MM.1S (cell line): Measurements from ENCODE around the gene STX16.
"Not testable (repeated sequence)": the region's sequence is repeated elsewhere in the genome, so short reads cannot be mapped to it uniquely, and the experiment has no call there.

ENCODE experiments used
- DNase-seq: peaks from one replicate; pipeline ENCODE4 v3.0.0-alpha.2; 2015
- H2AFZ ChIP-seq: fragments of 300-600 bp; sonication (generic); 2 replicates; pipeline ENCODE4 v1.6.0; 2016; ENCODE audit warnings: antibody characterized with exemption, low read length
- H3F3A ChIP-seq: fragments of 300-600 bp; sonication (generic); 2 replicates; pipeline ENCODE4 v1.6.1; 2016; ENCODE audit warnings: mild to moderate bottlenecking, antibody characterized with exemption, low read length, moderate library complexity, mixed read lengths; ENCODE audit not compliant: insufficient read depth
- H3K27ac ChIP-seq: fragments of 300-600 bp; sonication (generic); 2 replicates; pipeline ENCODE4 v1.5.1; 2016; ENCODE audit warnings: mild to moderate bottlenecking, low read length
- H3K27me3 ChIP-seq: fragments of 300-600 bp; sonication (generic); replicated peaks from 2 replicates; pipeline ENCODE4 v1.6.0; 2016; ENCODE audit warnings: low read length; ENCODE audit not compliant: insufficient read depth
- H3K36me3 ChIP-seq: fragments of 300-600 bp; sonication (generic); replicated peaks from 2 replicates; pipeline ENCODE4 v1.6.1; 2016; ENCODE audit warnings: mild to moderate bottlenecking, low read length, mixed read lengths; ENCODE audit not compliant: insufficient read depth
- H3K4me1 ChIP-seq: fragments of 300-600 bp; sonication (generic); 2 replicates; pipeline ENCODE4 v1.6.1; 2016; ENCODE audit warnings: low read length, mixed read lengths
- H3K4me2 ChIP-seq: fragments of 300-600 bp; sonication (generic); 2 replicates; pipeline ENCODE4 v1.6.0; 2016; ENCODE audit warnings: low read depth, low read length
- H3K4me3 ChIP-seq: fragments of 300-600 bp; sonication (generic); 2 replicates; pipeline ENCODE4 v1.5.1; 2016; ENCODE audit warnings: low read length, mixed read lengths
- H3K79me2 ChIP-seq: fragments of 300-600 bp; sonication (generic); 2 replicates; pipeline ENCODE4 v1.6.1; 2016; ENCODE audit warnings: mixed run types, low read length, mixed read lengths
- H3K9ac ChIP-seq: fragments of 300-600 bp; sonication (generic); 2 replicates; pipeline ENCODE4 v1.6.1; 2016; ENCODE audit warnings: low read length, mixed read lengths
- H3K9me2 ChIP-seq: fragments of 300-600 bp; sonication (generic); replicated peaks from 2 replicates; pipeline ENCODE4 v1.6.1; 2016; ENCODE audit warnings: mild to moderate bottlenecking, low read length, mixed read lengths; ENCODE audit not compliant: insufficient read depth
- H3K9me3 ChIP-seq: fragments of 300-600 bp; sonication (generic); replicated peaks from 2 replicates; pipeline ENCODE4 v1.6.1; 2016; ENCODE audit warnings: mild to moderate bottlenecking, low read length, mixed read lengths; ENCODE audit not compliant: insufficient read depth
- H4K20me1 ChIP-seq: fragments of 300-600 bp; sonication (generic); 2 replicates; pipeline ENCODE4 v1.6.1; 2016; ENCODE audit warnings: mild to moderate bottlenecking, low read length, moderate library complexity, mixed read lengths; ENCODE audit not compliant: insufficient read depth
- CTCF ChIP-seq: fragments of 300-600 bp; sonication (generic); IDR thresholded peaks from 2 replicates; pipeline ENCODE4 v1.5.1; 2016; ENCODE audit warnings: antibody characterized with exemption, low read length, mixed read lengths
- EZH2 ChIP-seq: fragments of 300-600 bp; sonication (generic); optimal IDR thresholded peaks from 2 replicates; pipeline ENCODE3; 2017; ENCODE audit warnings: low read depth, mild to moderate bottlenecking, antibody characterized with exemption, low read length, mixed read lengths
- EZH2phosphoT487 ChIP-seq: fragments of 300-600 bp; sonication (generic); IDR thresholded peaks from 2 replicates; pipeline ENCODE4 v1.6.1; 2018; ENCODE audit warnings: antibody characterized with exemption, low read length

STX16 gene

GRCh38 chr20:58642441-58642840 lies 8.6 kb upstream of the STX16 start:
- peaks cover 80% of the 10 kb centered on the region for H3K27me3 ChIP-seq
- no peak overlapping the region for H3K9ac ChIP-seq
- H3K27ac ChIP-seq = no peak overlapping the region
- no peak for TF ChIP-seq EZH2phosphoT487
- TF ChIP-seq CTCF = no peak
- TF ChIP-seq EZH2 = no peak
- no peak overlapping the region for H2AFZ ChIP-seq
- DNase-seq = no peak
- H3F3A ChIP-seq = no peaks in the 10 kb centered on the region
- H3K9me2 ChIP-seq = no peaks in the 10 kb centered on the region
- no peaks in the 10 kb centered on the region for H3K36me3 ChIP-seq
- no peak overlapping the region for H3K4me3 ChIP-seq
- no peaks in the 10 kb centered on the region for H3K9me3 ChIP-seq
- no peak overlapping the region for H3K4me2 ChIP-seq
- H3K79me2 ChIP-seq = no peaks in the 10 kb centered on the region
- no peaks in the 10 kb centered on the region for H3K4me1 ChIP-seq
- H4K20me1 ChIP-seq = no peaks in the 10 kb centered on the region

GRCh38 chr20:58642896-58643295 lies 8.2 kb upstream of the STX16 start:
- H3K4me2 ChIP-seq, H4K20me1 ChIP-seq, H3K27ac ChIP-seq, H3K4me3 ChIP-seq, H3K9ac ChIP-seq, H3K4me1 ChIP-seq, H3K79me2 ChIP-seq, DNase-seq, H3K9me2 ChIP-seq, H3K9me3 ChIP-seq, H2AFZ ChIP-seq, H3F3A ChIP-seq, H3K36me3 ChIP-seq: not testable (repeated sequence)
- peaks cover 80% of the 10 kb centered on the region for H3K27me3 ChIP-seq

GRCh38 chr20:58645412-58645968 lies 5.6 kb upstream of the STX16 start:
- H3K9me2 ChIP-seq = no peaks in the 10 kb centered on the region
- no peaks in the 10 kb centered on the region for H3K36me3 ChIP-seq
- H3K79me2 ChIP-seq = no peaks in the 10 kb centered on the region
- no peaks in the 10 kb centered on the region for H3F3A ChIP-seq
- TF ChIP-seq EZH2 (no peak), CTCF (no peak), EZH2phosphoT487 (no peak)
- peaks cover 70% of the 10 kb centered on the region for H3K27me3 ChIP-seq
- H3K9ac ChIP-seq = no peak overlapping the region
- no peak for DNase-seq
- no peak overlapping the region for H3K4me3 ChIP-seq
- no peak overlapping the region for H2AFZ ChIP-seq
- H3K4me2 ChIP-seq = no peak overlapping the region
- H4K20me1 ChIP-seq = no peaks in the 10 kb centered on the region
- H3K4me1 ChIP-seq = no peaks in the 10 kb centered on the region
- no peaks in the 10 kb centered on the region for H3K9me3 ChIP-seq
- no peak overlapping the region for H3K27ac ChIP-seq

GRCh38 chr20:58646257-58646656 lies 4.8 kb upstream of the STX16 start:
- H3K27ac ChIP-seq = no peak overlapping the region
- no peak for TF ChIP-seq EZH2
- no peak for TF ChIP-seq CTCF
- no peak for TF ChIP-seq EZH2phosphoT487

More at GRCh38 chr20:58646257-58646656, 4.8 kb upstream of the STX16 start:
- Histone ChIP-seq H3K9me3 (no peaks in the 10 kb centered on the region), H3K4me3 (no peak overlapping the region), H2AFZ (no peak overlapping the region), H3K4me2 (no peak overlapping the region), H3K4me1 (no peaks in the 10 kb centered on the region), H4K20me1 (no peaks in the 10 kb centered on the region), H3K36me3 (no peaks in the 10 kb centered on the region), H3K9me2 (no peaks in the 10 kb centered on the region), H3K27me3 (peaks cover 63% of the 10 kb centered on the region), H3K79me2 (peaks cover 2% of the 10 kb centered on the region), H3F3A (no peaks in the 10 kb centered on the region), H3K9ac (no peak overlapping the region)
- no peak for DNase-seq
